RKO (cell line): ENCODE measurements around the gene TRMU.

Experiments
- DNase-seq: peaks from one replicate; pipeline ENCODE4 v3.0.0-alpha.2; 2016; ENCODE audit warnings: low spot score

TRMU gene

GRCh38 chr22:46337870-46338269 is 2.4 kb downstream of the TRMU start:
- DNase-seq, result no peak

GRCh38 chr22:46338636-46339035 is 3.1 kb downstream of the TRMU start:
- no peak for DNase-seq

GRCh38 chr22:46339956-46340355 is 4.4 kb downstream of the TRMU start:
- DNase-seq, result no peak

- DNase-seq, result no peak
Observed at GRCh38 chr22:46340676-46341075, 5.2 kb downstream of the TRMU start.

GRCh38 chr22:46346680-46347405 is 11.3 kb downstream of the TRMU start:
- no peak for DNase-seq

- DNase-seq, result no peak
Observed at GRCh38 chr22:46347646-46348045, 12.1 kb downstream of the TRMU start.

- DNase-seq, result no peak
Observed at GRCh38 chr22:46348099-46348695, 12.7 kb downstream of the TRMU start.

- no peak for DNase-seq
Observed at GRCh38 chr22:46349238-46349637, 13.7 kb downstream of the TRMU start.

GRCh38 chr22:46349681-46350080 is 14.2 kb downstream of the TRMU start:
- DNase-seq, result no peak

- no peak for DNase-seq
Observed at GRCh38 chr22:46350121-46350520, 14.6 kb downstream of the TRMU start.

- no peak for DNase-seq
Observed at GRCh38 chr22:46350646-46351045, 15.1 kb downstream of the TRMU start.

- DNase-seq, result no peak
Observed at GRCh38 chr22:46351131-46351735, 15.7 kb downstream of the TRMU start.

GRCh38 chr22:46351767-46352166 is 16.3 kb downstream of the TRMU start:
- no peak for DNase-seq

- no peak for DNase-seq
Observed at GRCh38 chr22:46352276-46352675, 16.8 kb downstream of the TRMU start.

- no peak for DNase-seq
Observed at GRCh38 chr22:46352691-46353386, 17.3 kb downstream of the TRMU start.

GRCh38 chr22:46353483-46354105 is 18.1 kb downstream of the TRMU start:
- no peak for DNase-seq

- no peak for DNase-seq
Observed at GRCh38 chr22:46354176-46354992, 18.9 kb downstream of the TRMU start.

GRCh38 chr22:46354993-46355305 is 19.4 kb downstream of the TRMU start:
- no peak for DNase-seq

GRCh38 chr22:46355369-46355995 is 20.0 kb downstream of the TRMU start:
- DNase-seq, result peak; percentile 43

- no peak for DNase-seq
Observed at GRCh38 chr22:46355996-46356471, 20.5 kb downstream of the TRMU start.
